ENCODE measurements around the gene UBE2U.
"Not testable (repeated sequence)": the region's sequence is repeated elsewhere in the genome, so short reads cannot be mapped to it uniquely, and the experiment has no call there.

DNA sequence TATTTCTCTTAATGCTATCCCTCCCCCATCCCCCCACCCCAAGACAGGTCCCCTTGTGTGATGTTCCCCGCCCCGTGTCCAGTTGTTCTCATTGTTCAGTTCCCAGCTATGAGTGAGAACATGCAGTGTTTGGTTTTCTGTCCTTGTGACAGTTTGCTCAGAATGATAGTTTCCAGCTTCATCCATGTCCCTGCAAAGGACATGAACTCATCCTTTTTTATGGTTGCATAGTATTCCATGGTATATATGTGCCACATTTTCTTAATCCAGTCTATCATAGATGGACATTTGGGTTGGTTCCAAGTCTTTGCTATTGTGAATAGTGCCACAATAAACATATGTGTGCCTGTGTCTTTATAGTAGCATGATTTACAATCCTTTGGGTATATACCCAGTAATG, 55.0 kb downstream of the UBE2U start:
- TF ChIP-seq, protein P1, sequence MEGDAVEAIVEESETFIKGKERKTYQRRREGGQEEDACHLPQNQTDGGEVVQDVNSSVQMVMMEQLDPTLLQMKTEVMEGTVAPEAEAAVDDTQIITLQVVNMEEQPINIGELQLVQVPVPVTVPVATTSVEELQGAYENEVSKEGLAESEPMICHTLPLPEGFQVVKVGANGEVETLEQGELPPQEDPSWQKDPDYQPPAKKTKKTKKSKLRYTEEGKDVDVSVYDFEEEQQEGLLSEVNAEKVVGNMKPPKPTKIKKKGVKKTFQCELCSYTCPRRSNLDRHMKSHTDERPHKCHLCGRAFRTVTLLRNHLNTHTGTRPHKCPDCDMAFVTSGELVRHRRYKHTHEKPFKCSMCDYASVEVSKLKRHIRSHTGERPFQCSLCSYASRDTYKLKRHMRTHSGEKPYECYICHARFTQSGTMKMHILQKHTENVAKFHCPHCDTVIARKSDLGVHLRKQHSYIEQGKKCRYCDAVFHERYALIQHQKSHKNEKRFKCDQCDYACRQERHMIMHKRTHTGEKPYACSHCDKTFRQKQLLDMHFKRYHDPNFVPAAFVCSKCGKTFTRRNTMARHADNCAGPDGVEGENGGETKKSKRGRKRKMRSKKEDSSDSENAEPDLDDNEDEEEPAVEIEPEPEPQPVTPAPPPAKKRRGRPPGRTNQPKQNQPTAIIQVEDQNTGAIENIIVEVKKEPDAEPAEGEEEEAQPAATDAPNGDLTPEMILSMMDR (IDR thresholded peaks at IDR 0.05) = not testable (repeated sequence)
- not testable (repeated sequence) for TF ChIP-seq POLR2A, POLR2AphosphoS5, EP300 (IDR thresholded peaks at IDR 0.05)
